Medulla oblongata (tissue), 1 donor: Measurements from ENCODE around the gene BMAL1.
A peak's percentile ranks its signal among the peaks of the same experiment; 100 is the strongest.
"Not testable (repeated sequence)": the region's sequence is repeated elsewhere in the genome, so short reads cannot be mapped to it uniquely, and the experiment has no call there.

Experiments
- DNase-seq: peaks from one replicate; pipeline ENCODE4 v3.0.0-alpha.2; 2015; ENCODE audit errors: extremely low spot score

Gene BMAL1

GRCh38 chr11:13277768-13278608, at the start of gene BMAL1:
Gene BMAL1, plus strand, starts transcription at chr11:13277790. Its CDS starts 76,519 bp downstream, at chr11:13354309.
- DNase-seq: peak; percentile 28

GRCh38 chr11:13228572-13228971, 49.0 kb upstream of the BMAL1 start:
- no peak for DNase-seq

GRCh38 chr11:13229136-13229535, 48.5 kb upstream of the BMAL1 start:
- no peak for DNase-seq

GRCh38 chr11:13229711-13230318, 47.8 kb upstream of the BMAL1 start:
- no peak for DNase-seq

GRCh38 chr11:13233173-13233745, 44.3 kb upstream of the BMAL1 start:
- no peak for DNase-seq

GRCh38 chr11:13235895-13236294, 41.7 kb upstream of the BMAL1 start:
- DNase-seq: no peak

- DNase-seq: no peak
These were observed 41.0 kb upstream of the BMAL1 start for GRCh38 chr11:13236626-13237025.

GRCh38 chr11:13237761-13238160, 39.8 kb upstream of the BMAL1 start:
- no peak for DNase-seq

- peak; percentile 62 for DNase-seq
These were observed 38.6 kb upstream of the BMAL1 start for GRCh38 chr11:13238879-13239514.

- DNase-seq: no peak
These were observed 35.0 kb upstream of the BMAL1 start for GRCh38 chr11:13242564-13242963.

GRCh38 chr11:13247606-13248296, 29.8 kb upstream of the BMAL1 start:
- DNase-seq: no peak

- no peak for DNase-seq
These were observed 28.4 kb upstream of the BMAL1 start for GRCh38 chr11:13249177-13249576.

- DNase-seq: no peak
These were observed 27.6 kb upstream of the BMAL1 start for GRCh38 chr11:13249992-13250391.

GRCh38 chr11:13251966-13252365, 25.6 kb upstream of the BMAL1 start:
- no peak for DNase-seq

GRCh38 chr11:13252438-13252837, 25.2 kb upstream of the BMAL1 start:
- DNase-seq: no peak

- no peak for DNase-seq
These were observed 21.4 kb upstream of the BMAL1 start for GRCh38 chr11:13256216-13256615.

- DNase-seq: not testable (repeated sequence)
These were observed 19.5 kb upstream of the BMAL1 start for GRCh38 chr11:13258061-13258460.

GRCh38 chr11:13258855-13259254, 18.7 kb upstream of the BMAL1 start:
- DNase-seq: no peak

- no peak for DNase-seq
These were observed 18.2 kb upstream of the BMAL1 start for GRCh38 chr11:13259374-13259773.

GRCh38 chr11:13260201-13260962, 17.2 kb upstream of the BMAL1 start:
- no peak for DNase-seq

GRCh38 chr11:13260963-13261588, 16.5 kb upstream of the BMAL1 start:
- no peak for DNase-seq
